ENCODE measurements around the gene ALG3.

The ALG3 gene

DNA sequence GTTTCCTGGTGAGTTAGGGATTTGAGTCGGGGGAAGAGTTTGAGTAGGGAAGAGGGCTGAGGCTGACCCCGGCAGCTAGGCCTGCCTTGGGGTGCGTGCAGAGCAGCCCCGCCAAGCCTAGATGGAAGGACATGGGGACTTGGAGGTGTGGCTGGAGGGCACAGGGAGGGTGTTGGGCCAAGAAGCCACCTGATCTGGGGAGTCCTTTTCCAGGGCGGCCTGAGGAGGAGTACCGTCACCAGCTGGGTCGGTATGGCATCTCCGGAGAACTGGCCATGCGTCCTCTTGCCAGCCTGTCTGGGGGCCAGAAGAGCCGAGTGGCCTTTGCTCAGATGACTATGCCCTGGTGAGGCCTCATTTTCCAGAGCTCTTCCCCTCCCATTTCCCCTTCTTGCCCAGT lies 55.9 kb downstream of the ALG3 start:
- DNase-seq, result no peak
